Measurements from ENCODE around the gene C22orf31.

The C22orf31 gene

DNA sequence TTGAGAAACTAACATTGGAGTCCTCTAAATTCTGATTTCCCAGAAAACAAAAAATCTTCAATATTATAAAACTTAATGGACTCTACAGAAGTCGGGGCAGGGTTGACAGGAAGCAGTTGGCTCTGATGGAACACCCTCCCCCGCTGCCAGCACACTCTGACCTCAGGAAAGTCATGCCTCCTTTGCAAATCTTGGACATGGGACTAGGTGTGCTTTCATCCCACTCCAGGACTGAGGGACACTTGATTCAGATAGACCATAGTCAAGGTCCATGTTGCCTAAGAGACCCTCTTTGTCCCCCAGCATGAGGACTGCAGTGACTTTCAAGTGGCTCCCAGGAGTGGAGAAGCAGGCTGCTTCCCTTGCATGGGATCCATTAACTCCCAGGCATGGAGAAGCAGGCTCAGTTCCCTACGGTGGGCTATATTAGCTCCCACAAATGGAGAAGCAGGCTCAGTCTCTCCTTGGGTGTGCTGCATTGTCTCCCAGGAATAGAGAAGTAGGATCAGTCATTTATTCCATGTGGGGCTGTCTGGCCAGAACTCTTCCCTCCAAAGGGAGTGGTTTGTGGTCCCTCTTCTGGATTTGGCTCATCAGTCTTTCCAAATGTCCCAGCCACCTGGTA lies 38.3 kb downstream of the C22orf31 start:
- DNase-seq: no peak

DNA sequence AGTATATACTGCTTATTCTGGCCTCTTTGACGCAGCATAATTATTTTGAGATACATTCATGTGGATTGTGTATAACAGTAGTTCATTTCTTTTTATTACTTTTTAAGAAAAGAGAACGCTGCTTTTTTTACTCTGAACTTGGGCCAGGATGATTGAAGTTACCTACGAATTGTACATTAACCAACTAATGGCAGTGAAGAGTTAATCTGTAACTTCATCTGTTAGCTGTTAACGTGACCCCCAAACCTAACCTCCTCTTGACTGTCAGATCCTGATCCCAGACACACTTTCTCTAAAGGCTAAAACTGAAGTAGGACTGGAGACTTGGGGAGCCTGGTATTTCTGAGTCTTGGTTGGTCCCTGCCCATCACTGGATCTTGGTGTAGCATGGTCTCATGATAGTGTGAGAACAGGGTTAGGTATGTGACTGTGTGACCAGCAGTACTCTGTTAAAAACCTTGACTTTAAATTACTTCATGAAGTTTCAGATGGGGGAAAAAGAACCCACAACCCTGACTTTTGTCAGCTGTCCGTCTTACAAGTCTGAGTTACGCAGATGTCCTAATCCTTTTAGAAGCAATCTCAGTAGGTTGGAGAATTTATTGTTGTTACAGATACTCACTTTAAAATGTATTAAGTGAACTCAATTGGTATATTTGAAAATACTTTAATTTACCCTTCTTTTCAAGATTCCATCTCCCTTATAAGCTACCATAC lies 39.4 kb downstream of the C22orf31 start:
- no peak for DNase-seq

DNA sequence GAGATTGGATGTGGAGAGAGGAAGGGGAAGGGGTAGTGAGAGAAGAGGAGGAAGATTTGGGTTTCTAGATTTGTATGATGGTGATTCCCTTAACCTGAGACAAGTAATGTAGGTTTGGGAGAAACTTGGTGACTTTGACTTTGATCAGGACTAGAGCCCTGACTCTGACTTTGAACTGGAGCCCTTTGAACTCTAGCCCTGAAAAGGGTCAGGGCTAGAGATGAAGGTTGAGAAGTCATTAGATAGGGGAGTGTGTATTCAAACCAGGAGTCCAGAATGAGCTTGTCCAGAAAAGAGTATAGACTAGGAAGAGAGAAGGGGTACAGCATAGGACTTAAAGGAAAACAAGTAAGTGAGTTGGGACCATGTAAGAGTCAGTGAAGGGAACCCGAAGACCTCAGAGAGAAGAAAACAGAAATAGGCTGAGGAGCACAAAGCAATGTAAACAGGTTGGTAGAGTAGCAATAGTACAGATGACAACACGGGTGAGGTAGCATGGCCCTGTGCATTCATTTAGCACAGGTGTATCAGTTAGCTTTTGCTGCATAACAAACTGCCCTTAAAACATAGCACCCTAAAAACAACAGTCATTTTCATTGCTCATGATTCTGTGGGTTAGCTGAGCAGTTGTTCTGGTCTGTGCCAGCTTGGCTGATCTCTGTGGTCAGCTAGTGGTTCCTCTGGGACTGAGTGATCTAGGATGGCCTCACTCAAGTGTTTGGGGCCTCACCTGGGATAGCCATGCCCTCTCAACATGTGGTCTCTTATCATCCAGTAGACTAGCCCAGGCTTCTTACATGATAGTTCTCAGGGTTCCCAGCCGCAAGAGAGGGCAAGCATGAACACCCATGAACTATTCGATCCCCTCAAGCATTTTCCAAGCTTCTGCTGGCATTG lies 43.1 kb downstream of the C22orf31 start:
- DNase-seq: no peak

- DNase-seq: no peak
These were observed 45.3 kb downstream of the C22orf31 start for GRCh38 chr22:29016067-29016938.

DNA sequence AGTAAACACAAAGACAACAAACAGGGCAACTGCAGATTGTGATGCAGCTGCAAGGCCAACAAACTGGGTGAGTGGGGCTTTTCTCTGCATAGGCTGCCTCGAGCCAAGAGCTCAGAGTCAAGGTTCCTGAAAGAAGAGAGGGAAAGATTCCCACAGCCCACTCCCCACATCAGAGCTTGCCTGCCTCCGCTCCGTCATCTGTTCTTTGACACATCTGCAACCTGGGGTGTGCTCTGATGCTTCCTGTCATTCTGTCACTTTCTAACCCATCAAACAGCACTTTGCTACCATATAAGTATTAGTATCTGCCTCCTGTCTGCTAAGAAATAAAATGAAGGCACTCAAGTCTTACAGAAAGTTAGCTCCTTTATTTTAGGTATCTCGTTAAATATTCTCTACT lies 46.9 kb downstream of the C22orf31 start:
- no peak for DNase-seq

- DNase-seq: no peak
These were observed 47.3 kb downstream of the C22orf31 start for GRCh38 chr22:29014293-29014692.

DNA sequence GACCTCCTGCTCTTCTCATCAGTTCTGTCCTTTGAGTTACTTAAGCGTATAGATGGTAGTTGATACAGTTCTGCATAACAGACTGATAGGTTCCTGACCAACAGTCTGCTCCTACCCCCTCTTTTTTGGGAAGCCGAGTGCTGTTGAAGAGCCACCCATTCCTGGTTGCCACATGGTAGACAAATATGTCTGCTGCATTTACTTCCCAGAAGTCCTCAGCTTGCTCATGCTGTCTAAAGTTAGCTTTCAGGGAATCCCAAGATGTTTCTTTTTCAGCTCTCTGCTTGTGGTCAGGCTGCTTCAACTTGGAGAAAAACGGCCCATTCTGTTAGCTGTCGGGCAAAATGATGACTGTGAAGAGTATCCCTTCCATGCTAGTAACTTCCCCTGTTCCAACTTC lies 48.7 kb downstream of the C22orf31 start:
- DNase-seq: no peak

DNA sequence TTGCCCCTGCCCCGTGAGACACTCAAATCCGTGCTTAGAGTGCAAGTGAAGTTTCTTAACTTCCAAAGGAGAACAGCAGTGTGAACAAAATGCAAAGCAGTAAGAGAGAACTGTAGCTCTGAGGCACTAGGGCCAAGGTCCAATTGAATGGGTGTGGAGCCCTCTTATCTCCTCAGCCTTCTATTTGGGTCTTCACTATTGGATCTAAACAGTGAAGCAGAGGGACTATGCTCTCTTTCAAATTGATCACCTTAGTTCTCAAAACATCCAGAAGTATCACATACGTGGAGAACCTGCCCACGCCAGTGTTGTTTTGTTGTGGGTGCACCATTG lies 49.6 kb downstream of the C22orf31 start:
- no peak for DNase-seq

- no peak for DNase-seq
These were observed 50.2 kb downstream of the C22orf31 start for GRCh38 chr22:29011240-29012100.

DNA sequence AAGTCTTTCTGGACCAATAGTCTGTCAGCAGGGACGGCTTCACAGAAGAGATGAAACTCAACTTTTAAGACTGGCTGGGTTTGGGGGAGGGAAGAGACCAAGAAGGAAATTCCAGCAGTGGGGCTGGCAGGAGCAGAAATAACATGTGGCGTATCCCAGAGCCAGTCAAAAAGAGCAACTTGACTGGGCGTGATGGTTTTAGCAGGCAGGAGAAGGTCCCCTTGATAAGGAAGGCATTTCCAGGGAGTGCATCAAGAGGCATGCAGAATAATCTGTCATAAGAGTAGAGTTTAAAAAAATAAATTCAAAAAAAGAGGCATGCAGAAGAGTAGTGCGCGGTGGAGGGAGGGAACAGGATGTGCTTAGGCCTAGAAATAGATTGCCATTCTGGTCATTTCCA lies 52.5 kb downstream of the C22orf31 start:
- DNase-seq: no peak
